Ishikawa (cell line): ENCODE data around the gene SEMA5A.

Experiments used
- CEBPB ChIP-seq: IDR thresholded peaks from 2 replicates; pipeline ENCODE4 v1.6.1; 2012
- EGR1 ChIP-seq: IDR thresholded peaks from 2 replicates; pipeline ENCODE4 v1.6.1; 2012
- EP300 ChIP-seq: IDR thresholded peaks from 2 replicates; pipeline ENCODE4 v1.6.1; 2012; ENCODE audit warnings: borderline replicate concordance
- RAD21 ChIP-seq: IDR thresholded peaks from 2 replicates; pipeline ENCODE4 v1.6.1; 2012; ENCODE audit warnings: low read depth
- TAF1 ChIP-seq: IDR thresholded peaks from 2 replicates; pipeline ENCODE4 v1.6.1; 2012; ENCODE audit warnings: low read depth, mild to moderate bottlenecking
- TCF12 ChIP-seq: IDR thresholded peaks from 2 replicates; pipeline ENCODE4 v1.6.1; 2012; ENCODE audit warnings: low read depth
- TEAD4 ChIP-seq: IDR thresholded peaks from 2 replicates; pipeline ENCODE4 v1.6.1; 2012
- TF ChIP-seq, protein P1 (sequence below): IDR thresholded peaks from 2 replicates; pipeline ENCODE4 v1.6.1; 2012; ENCODE audit warnings: low read depth, mild to moderate bottlenecking
- TF ChIP-seq, protein P2 (sequence below): IDR thresholded peaks from 2 replicates; pipeline ENCODE4 v1.6.1; 2012

DNA sequence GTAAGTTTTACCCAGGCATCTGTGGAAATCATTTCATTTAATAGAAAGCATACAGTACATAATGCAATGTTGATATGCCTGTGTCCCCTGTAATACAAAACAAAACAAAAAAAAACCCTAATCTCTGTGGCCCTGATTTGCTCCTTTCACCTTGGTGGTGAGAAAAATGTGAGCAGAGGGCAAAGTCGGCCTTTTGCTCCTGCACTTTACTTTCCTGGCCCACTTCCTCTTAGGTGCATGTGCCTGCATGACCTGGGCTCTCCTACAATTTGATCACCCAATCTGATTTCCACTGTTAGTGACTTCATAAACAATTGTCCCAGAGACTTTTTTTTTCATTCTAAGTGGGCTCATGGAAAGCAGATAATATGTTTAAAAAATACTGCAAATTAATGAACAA, 424.3 kb downstream of the SEMA5A start:
- no peak for TF ChIP-seq EGR1
- TF ChIP-seq CEBPB, result no peak
- no peak for TF ChIP-seq TCF12
- no peak for TF ChIP-seq RAD21
- no peak for TF ChIP-seq EP300
- TF ChIP-seq, protein P1, sequence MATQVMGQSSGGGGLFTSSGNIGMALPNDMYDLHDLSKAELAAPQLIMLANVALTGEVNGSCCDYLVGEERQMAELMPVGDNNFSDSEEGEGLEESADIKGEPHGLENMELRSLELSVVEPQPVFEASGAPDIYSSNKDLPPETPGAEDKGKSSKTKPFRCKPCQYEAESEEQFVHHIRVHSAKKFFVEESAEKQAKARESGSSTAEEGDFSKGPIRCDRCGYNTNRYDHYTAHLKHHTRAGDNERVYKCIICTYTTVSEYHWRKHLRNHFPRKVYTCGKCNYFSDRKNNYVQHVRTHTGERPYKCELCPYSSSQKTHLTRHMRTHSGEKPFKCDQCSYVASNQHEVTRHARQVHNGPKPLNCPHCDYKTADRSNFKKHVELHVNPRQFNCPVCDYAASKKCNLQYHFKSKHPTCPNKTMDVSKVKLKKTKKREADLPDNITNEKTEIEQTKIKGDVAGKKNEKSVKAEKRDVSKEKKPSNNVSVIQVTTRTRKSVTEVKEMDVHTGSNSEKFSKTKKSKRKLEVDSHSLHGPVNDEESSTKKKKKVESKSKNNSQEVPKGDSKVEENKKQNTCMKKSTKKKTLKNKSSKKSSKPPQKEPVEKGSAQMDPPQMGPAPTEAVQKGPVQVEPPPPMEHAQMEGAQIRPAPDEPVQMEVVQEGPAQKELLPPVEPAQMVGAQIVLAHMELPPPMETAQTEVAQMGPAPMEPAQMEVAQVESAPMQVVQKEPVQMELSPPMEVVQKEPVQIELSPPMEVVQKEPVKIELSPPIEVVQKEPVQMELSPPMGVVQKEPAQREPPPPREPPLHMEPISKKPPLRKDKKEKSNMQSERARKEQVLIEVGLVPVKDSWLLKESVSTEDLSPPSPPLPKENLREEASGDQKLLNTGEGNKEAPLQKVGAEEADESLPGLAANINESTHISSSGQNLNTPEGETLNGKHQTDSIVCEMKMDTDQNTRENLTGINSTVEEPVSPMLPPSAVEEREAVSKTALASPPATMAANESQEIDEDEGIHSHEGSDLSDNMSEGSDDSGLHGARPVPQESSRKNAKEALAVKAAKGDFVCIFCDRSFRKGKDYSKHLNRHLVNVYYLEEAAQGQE, result no peak
- TF ChIP-seq TAF1, result no peak
- TF ChIP-seq TEAD4, result no peak
- TF ChIP-seq, protein P2, sequence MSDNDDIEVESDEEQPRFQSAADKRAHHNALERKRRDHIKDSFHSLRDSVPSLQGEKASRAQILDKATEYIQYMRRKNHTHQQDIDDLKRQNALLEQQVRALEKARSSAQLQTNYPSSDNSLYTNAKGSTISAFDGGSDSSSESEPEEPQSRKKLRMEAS, result no peak
